HG02759 (cell line): Measurements from ENCODE around the gene PGBD5.

Experiments
- ATAC-seq: cut with Tn5 transposase; IDR thresholded peaks from one replicate; pipeline ENCODE4 v1.9.1; 2021; ENCODE audit warnings: mild to moderate bottlenecking, moderate library complexity; ENCODE audit not compliant: unreplicated experiment

PGBD5 gene

DNA sequence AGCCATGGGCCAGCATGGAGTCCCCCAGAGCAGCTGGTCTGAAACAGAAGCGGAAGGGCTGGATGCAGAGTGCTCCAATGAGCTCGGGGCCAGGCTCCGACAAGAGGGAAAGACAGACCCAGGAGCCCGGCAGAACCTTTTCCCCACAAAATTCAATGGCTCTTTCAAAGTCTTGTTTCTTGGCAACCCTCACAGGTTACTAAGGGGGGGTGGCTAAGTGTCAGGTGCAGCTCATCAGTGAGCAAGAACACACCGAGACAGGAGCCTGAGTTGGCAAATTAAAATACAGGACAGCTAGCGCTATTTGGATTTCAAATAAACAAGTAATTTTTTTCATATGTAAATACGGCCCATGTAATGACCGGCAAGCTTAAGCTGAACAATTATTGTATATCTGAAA, 27.3 kb downstream of the PGBD5 start:
- no peak for ATAC-seq

DNA sequence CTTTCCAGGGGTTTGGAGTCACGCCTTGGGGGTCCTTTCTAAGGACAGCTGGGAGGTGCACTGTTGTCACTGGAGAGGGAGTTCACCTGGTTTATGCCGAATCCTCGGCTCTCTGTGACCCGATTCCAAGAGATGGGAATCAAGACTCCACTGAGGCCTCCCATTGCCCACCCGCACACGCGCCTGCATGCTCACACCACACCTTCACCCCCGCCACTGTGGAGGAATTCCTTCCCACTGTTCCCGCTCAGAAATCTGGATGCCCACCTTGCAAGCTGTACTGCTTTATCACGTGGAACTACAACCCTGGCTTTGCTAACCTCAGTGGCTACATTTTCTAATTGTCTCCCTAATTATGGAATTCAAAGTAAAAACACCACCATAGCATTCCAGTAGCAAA, 29.2 kb downstream of the PGBD5 start:
- ATAC-seq: no peak

GRCh38 chr1:230395932-230396331, 30.2 kb downstream of the PGBD5 start:
- no peak for ATAC-seq

DNA sequence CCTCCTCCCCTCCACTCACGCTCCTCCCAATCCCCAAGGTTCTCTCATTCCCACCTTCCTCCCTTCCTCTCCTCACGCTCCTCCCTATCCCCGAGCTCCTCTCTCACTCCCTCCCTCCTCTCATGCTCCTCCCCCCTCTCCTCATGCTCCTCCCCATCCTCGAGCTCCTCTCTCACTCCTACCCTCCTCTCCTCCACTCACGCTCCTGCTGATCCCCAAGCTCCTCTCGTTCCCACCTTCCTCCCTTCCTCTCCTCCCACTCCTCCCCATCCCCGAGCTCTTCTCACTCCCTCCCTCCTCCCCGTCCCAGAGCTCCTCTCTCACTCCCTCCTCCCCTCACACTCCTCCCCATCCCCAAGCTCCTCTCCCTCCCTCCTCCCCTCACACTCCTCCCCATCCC, 31.4 kb downstream of the PGBD5 start:
- ATAC-seq: no peak

DNA sequence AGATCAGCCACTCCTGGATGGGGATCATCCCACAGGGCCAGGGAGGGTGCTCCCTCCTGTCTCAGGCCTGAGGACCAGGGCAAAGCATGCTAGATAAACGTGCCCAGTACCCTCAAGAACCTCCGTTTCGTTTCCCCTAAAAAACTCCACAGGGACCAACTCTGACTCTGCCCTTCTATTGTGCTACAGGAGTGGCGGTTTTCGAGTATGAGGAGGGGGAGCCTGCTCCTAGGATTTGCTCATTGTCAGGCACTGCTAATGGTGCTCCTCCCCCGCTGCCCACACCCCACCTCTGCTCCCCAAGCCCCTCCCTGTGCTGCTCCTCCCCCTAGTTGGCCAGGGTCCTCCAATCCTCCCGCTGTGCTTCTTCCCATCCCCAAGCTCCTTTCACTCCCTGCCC, 32.0 kb downstream of the PGBD5 start:
- ATAC-seq: no peak

GRCh38 chr1:230393722-230394121, 32.4 kb downstream of the PGBD5 start:
- no peak for ATAC-seq

- ATAC-seq: no peak
These were observed 33.1 kb downstream of the PGBD5 start for GRCh38 chr1:230392920-230393521.

- no peak for ATAC-seq
These were observed 33.6 kb downstream of the PGBD5 start for GRCh38 chr1:230392536-230392909.

GRCh38 chr1:230391776-230392535, 34.2 kb downstream of the PGBD5 start:
- ATAC-seq: no peak

- no peak for ATAC-seq
These were observed 35.8 kb downstream of the PGBD5 start for GRCh38 chr1:230390371-230390770.

- ATAC-seq: no peak
These were observed 38.3 kb downstream of the PGBD5 start for GRCh38 chr1:230387876-230388275.

GRCh38 chr1:230387296-230387695, 38.8 kb downstream of the PGBD5 start:
- no peak for ATAC-seq

DNA sequence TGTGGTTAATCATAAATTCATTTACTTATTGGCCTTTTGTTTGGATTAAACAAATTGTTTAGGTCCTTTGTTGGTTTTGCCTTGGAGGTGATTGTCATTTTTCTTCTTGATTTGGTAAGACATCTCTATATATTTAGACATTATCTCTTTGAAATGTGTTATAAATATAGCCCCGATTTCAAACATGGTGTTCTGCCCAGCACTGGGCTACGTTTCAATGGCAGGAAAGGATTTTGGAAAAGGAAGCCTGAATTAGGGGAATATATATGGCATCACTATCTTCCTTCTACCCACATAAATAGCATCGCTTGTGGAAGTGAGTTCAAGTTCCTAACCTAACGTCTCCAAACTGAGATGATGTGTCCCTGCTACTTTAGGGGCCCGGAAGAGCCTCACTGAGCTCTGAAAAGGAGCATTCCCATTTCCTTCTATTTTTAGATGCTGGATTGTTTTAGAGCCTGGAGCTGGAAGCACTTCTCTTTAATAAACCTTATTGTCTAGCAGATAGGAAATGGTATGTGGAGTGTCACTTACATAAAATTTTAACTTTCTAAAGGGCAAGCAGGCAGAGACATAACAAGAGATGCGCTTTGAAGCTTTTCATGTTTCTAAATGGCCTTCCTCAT, 39.4 kb downstream of the PGBD5 start:
- no peak for ATAC-seq

DNA sequence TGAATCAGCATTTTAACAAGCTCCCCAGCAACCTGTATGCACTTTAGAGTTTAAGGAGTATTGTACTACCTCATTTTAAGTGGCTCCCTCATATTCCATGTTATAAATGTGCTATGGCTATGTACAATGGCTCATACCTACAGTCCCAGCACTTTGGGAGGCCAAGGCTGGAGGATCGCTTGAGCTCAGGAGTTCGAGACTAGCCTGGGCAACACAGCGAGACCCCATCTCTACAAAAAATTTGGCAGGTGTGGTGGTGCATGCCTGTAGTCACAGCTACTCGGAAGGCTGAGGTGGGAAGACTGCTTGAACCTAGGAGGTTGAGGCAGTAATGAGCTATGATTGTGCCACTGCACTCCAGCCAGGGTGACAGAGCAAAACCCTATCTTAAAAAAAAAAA, 40.2 kb downstream of the PGBD5 start:
- no peak for ATAC-seq

- no peak for ATAC-seq
These were observed 41.0 kb downstream of the PGBD5 start for GRCh38 chr1:230385158-230385450.

DNA sequence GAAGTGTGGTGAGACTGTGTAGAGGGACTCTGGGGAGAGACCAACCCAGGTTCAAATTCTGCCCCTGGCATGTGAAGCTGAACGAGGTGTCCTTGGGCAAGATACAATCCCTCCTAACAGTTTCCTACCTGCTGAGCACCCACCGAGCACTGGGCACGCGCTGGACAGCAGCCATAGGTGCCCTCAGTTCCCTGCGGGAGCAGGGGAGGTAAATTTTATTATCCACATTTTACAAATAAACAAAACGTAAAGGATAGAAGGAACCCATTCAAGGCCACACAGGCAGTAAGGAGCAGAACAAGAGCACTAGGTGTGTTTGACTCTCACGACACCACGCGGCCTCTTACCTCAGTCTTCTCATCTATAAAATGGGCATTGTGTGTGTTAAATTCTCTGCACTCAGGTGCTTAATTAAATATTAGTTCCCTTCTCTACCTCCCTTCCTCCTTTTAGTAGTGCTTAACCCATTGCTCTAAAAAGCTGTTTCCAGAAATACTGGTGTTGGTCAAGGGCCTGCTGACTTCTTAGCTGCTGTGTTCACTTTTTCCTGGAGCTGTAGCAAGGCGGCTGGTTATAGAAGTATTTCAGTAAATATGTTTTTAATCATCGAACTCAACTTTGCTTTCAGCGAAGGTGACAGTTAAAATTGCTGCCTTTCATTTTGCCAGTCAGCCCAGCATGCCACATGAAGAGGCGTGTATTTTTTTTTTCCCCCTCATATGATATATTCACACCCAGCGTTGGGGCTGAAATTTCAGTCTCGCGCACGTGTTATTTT, 41.6 kb downstream of the PGBD5 start:
- ATAC-seq: no peak

DNA sequence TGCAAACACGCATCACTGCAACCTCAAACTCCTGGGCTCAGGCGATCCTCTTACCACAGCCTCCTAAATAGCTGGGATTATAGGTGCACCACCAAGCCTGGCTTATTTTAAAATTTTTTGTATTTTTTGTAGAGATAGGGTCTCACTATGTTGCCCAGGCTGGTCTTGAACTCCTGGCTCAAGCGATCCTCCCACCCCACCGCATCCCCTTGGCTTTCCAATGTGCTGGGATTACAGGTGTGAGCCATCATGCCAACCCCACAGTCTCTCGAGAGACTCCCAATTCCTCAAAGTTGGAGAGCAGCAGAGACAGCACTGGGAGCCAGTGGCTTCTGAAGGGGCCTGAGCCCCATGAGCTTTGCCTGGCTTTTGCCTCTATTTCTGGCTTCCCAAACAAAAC, 42.7 kb downstream of the PGBD5 start:
- ATAC-seq: no peak

GRCh38 chr1:230382001-230382491, 44.1 kb downstream of the PGBD5 start:
- ATAC-seq: no peak

DNA sequence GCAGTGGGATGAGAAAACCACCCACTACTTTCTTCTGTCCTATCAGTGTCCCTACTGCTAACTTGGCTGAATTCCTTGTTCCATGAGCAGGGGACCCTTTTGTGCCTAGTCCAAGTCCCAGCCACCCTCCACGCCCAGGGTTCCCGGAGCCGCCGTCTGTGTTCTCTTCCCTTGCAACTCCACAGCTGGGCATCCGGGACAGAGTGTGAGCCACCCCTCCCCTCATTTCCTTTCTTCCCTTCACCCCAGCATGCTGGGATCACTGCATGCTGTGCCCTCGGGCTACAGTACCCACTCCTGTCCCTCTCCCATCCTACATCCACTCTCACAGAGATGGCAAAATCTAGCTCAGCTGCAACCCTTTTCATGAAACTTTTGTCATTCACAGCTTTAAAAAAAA, 44.5 kb downstream of the PGBD5 start:
- ATAC-seq: no peak

GRCh38 chr1:230381049-230381467, 45.1 kb downstream of the PGBD5 start:
- no peak for ATAC-seq

- no peak for ATAC-seq
These were observed 46.2 kb downstream of the PGBD5 start for GRCh38 chr1:230379928-230380327.

- no peak for ATAC-seq
These were observed 46.7 kb downstream of the PGBD5 start for GRCh38 chr1:230379462-230379861.
